SK-N-SH (cell line): ENCODE results near the gene AP4M1. TPM values are rescaled to one million over a fixed set of nuclear protein-coding genes. Genes with fewer than 3 reads are reported as not detected.

Source experiments
- CTCF ChIA-PET: fragments of 300-600, 350-600 bp; formaldehyde crosslinking; extraction: SDS; loops from one replicate; lab custom pipeline; 2021; lab: Yijun Ruan, JAX
- POLR2A ChIA-PET: fragments of 350-600 bp; sonication (Branson Sonifier 250); formaldehyde crosslinking; extraction: SDS; loops from one replicate; lab custom pipeline; 2020; ENCODE audit warnings: antibody characterized with exemption, inconsistent platforms; lab: Yijun Ruan, JAX
- DNase-seq: peaks from one replicate; pipeline ENCODE4 v3.0.0; 2012
- H2AFZ ChIP-seq: fragments of 200-600 bp; sonication (generic); 2 replicates; pipeline ENCODE4 v1.8.1; 2016; ENCODE audit warnings: antibody characterized with exemption, mild to moderate bottlenecking, low read depth
- H3F3A ChIP-seq: fragments of 200-600 bp; sonication (generic); replicated peaks from 2 replicates; pipeline ENCODE3; 2016; ENCODE audit warnings: antibody characterized with exemption, mild to moderate bottlenecking; ENCODE audit not compliant: insufficient read depth
- H3K27ac ChIP-seq, 2 experiments: fragments of 200-500 bp in 1 of 2; fragments of 200-600 bp in 1 of 2; sonication (Bioruptor generic) in 1 of 2; sonication (generic), shearing (Covaris generic) in 1 of 2; 2 replicates each; pipeline versions ENCODE4 v1.5.1 to v1.6.1; 2014 to 2016; ENCODE audit warnings: low read depth in 2 of 2, inconsistent platforms in 1 of 2, low read length in 1 of 2, mild to moderate bottlenecking in 1 of 2, mixed read lengths in 1 of 2
- H3K27me3 ChIP-seq: fragments of 200-600 bp; sonication (generic), shearing (Covaris generic); 2 replicates; pipeline ENCODE4 v1.6.1; 2016; ENCODE audit warnings: mixed run types; ENCODE audit not compliant: insufficient read depth
- H3K36me3 ChIP-seq, 2 experiments: fragments of 200-500 bp in 1 of 2; fragments of 200-600 bp in 1 of 2; sonication (Bioruptor generic) in 1 of 2; sonication (generic) in 1 of 2; replicated peaks in 1 of 2; 2 replicates each; pipeline versions ENCODE3 to v1.5.1; 2014 to 2016; ENCODE audit warnings: low read length in 1 of 2, mild to moderate bottlenecking in 1 of 2; ENCODE audit not compliant: insufficient read depth in 2 of 2, control insufficient read depth in 1 of 2
- H3K4me1 ChIP-seq, 2 experiments: fragments of 200-500 bp in 1 of 2; fragments of 200-600 bp in 1 of 2; sonication (Bioruptor generic) in 1 of 2; sonication (generic), shearing (Covaris generic) in 1 of 2; 2 replicates each; pipeline versions ENCODE4 v1.5.1 to v1.6.1; 2014 to 2016; ENCODE audit warnings: low read depth in 1 of 2, low read length in 1 of 2, mixed run types in 1 of 2; ENCODE audit not compliant: insufficient read depth in 2 of 2, control insufficient read depth in 1 of 2
- H3K4me2 ChIP-seq: fragments of 200-600 bp; sonication (generic), shearing (Covaris generic); 2 replicates; pipeline ENCODE4 v1.6.1; 2017; ENCODE audit warnings: mixed run types
- H3K4me3 ChIP-seq, 2 experiments: fragments of 200-500 bp in 1 of 2; fragments of 200-600 bp in 1 of 2; sonication (Bioruptor generic) in 1 of 2; sonication (generic), shearing (Covaris generic) in 1 of 2; 2 replicates each; pipeline versions ENCODE4 v1.5.1 to v1.8.1; 2014 to 2016; ENCODE audit warnings: low read depth in 2 of 2, inconsistent platforms in 1 of 2, low read length in 1 of 2, mild to moderate bottlenecking in 1 of 2, mixed read lengths in 1 of 2, moderate library complexity in 1 of 2
- H3K79me2 ChIP-seq: fragments of 200-600 bp; sonication (generic); 2 replicates; pipeline ENCODE4 v1.8.1; 2017; ENCODE audit warnings: mild to moderate bottlenecking; ENCODE audit not compliant: insufficient read depth
- H3K9ac ChIP-seq: fragments of 200-600 bp; sonication (generic); 2 replicates; pipeline ENCODE4 v1.6.1; 2017; ENCODE audit warnings: mixed run types
- H3K9me2 ChIP-seq: fragments of 200-600 bp; sonication (generic); 2 replicates; pipeline ENCODE4 v1.6.1; 2017; ENCODE audit warnings: mixed run types
- H3K9me3 ChIP-seq: fragments of 200-600 bp; sonication (generic); 2 replicates; pipeline ENCODE4 v1.6.1; 2017; ENCODE audit warnings: mixed run types, mild to moderate bottlenecking, moderate library complexity
- H4K20me1 ChIP-seq: fragments of 200-600 bp; sonication (generic); 2 replicates; pipeline ENCODE4 v1.6.1; 2017; ENCODE audit warnings: mild to moderate bottlenecking, mixed run types; ENCODE audit not compliant: insufficient read depth
- ELF1 ChIP-seq: IDR thresholded peaks from 2 replicates; pipeline ENCODE4 v1.4.0; 2012
- EP300 ChIP-seq, 2 experiments: IDR thresholded peaks; 2 replicates each; pipeline versions ENCODE4 v1.4.0 to v1.6.1; 2012; ENCODE audit warnings: borderline replicate concordance in 1 of 2, low read depth in 1 of 2, low read length in 1 of 2
- EZH2phosphoT487 ChIP-seq: fragments of 200-600 bp; sonication (generic); IDR thresholded peaks from 2 replicates; pipeline ENCODE4 v1.6.1; 2017; ENCODE audit warnings: low read depth, mixed run types, mild to moderate bottlenecking, antibody characterized with exemption, moderate library complexity, borderline replicate concordance
- FOXM1 ChIP-seq: IDR thresholded peaks from 2 replicates; pipeline ENCODE4 v1.4.0; 2012; ENCODE audit warnings: low read depth, mild to moderate bottlenecking
- GATA2 ChIP-seq: sonication (generic); formaldehyde crosslinking; IDR thresholded peaks from 2 replicates; pipeline ENCODE4 v1.5.0; 2020; ENCODE audit warnings: mild to moderate bottlenecking, missing genetic modification reagents
- MXI1 ChIP-seq: IDR thresholded peaks from 2 replicates; pipeline ENCODE4 v1.6.1; 2012; ENCODE audit warnings: mild to moderate bottlenecking, low read depth, low read length, improper control_type of control experiment
- PBX3 ChIP-seq: IDR thresholded peaks from 2 replicates; pipeline ENCODE4; 2012
- POLR2AphosphoS5 ChIP-seq: IDR thresholded peaks from 2 replicates; pipeline ENCODE4 v1.6.1; 2012; ENCODE audit warnings: low read depth, low read length
- RAD21 ChIP-seq: IDR thresholded peaks from 2 replicates; pipeline ENCODE4 v1.6.1; 2012; ENCODE audit warnings: mild to moderate bottlenecking, low read length
- RFX5 ChIP-seq: IDR thresholded peaks from 2 replicates; pipeline ENCODE4 v1.6.1; 2012; ENCODE audit warnings: mild to moderate bottlenecking, improper control_type of control experiment, low read length
- RXRA ChIP-seq: IDR thresholded peaks from 2 replicates; pipeline ENCODE4 v1.4.0; 2012; ENCODE audit warnings: low read depth, mild to moderate bottlenecking, borderline replicate concordance
- SIN3A ChIP-seq: IDR thresholded peaks from 2 replicates; pipeline ENCODE4 v1.6.1; 2012; ENCODE audit warnings: low read depth, mild to moderate bottlenecking, low read length, moderate library complexity, borderline replicate concordance
- TAF1 ChIP-seq: IDR thresholded peaks from 2 replicates; pipeline ENCODE4 v1.6.1; 2012; ENCODE audit warnings: low read depth, mild to moderate bottlenecking, low read length, moderate library complexity, borderline replicate concordance
- TCF12 ChIP-seq: IDR thresholded peaks from 2 replicates; pipeline ENCODE4 v1.4.0; 2012
- YY1 ChIP-seq: IDR thresholded peaks from 2 replicates; pipeline ENCODE4 v1.4.0; 2012; ENCODE audit warnings: low read depth, mild to moderate bottlenecking
- WGBS: methylation state at CpG from one replicate; pipeline ENCODE4 v1.1.6; 2017; ENCODE audit warnings: low lambda C conversion rate; 5-methylcytosine and 5-hydroxymethylcytosine counted together
- polyA plus RNA-seq, 3 experiments: library from polyadenylated mRNA; depleted of rRNA; stranded (reverse); fragments of >200 nt; gene quantifications; 2 replicates each; pipeline ENCODE4 v1.2.3, GENCODE V29; 2012
- TF ChIP-seq, protein P1 (sequence below): IDR thresholded peaks from 2 replicates; pipeline ENCODE4 v1.4.0; 2012; ENCODE audit warnings: low read depth, borderline replicate concordance
- TF ChIP-seq, protein P2 (sequence below): IDR thresholded peaks from 2 replicates; pipeline ENCODE4 v1.6.1; 2012; ENCODE audit warnings: mild to moderate bottlenecking, low read depth, low read length, moderate library complexity
- TF ChIP-seq, protein P3 (sequence below): fragments of 200-600 bp; sonication (generic); IDR thresholded peaks from 2 replicates; pipeline ENCODE4 v1.6.1; 2017; ENCODE audit warnings: antibody characterized with exemption, mild to moderate bottlenecking, moderate library complexity
- TF ChIP-seq, protein P4 (sequence below): IDR thresholded peaks from 2 replicates; pipeline ENCODE4 v1.4.0; 2012; ENCODE audit warnings: low read depth, borderline replicate concordance

The AP4M1 gene
- polyA plus RNA-seq, 1 of the 3 experiments (the other 2 are of a cell fraction) = 35.0 TPM

DNA sequence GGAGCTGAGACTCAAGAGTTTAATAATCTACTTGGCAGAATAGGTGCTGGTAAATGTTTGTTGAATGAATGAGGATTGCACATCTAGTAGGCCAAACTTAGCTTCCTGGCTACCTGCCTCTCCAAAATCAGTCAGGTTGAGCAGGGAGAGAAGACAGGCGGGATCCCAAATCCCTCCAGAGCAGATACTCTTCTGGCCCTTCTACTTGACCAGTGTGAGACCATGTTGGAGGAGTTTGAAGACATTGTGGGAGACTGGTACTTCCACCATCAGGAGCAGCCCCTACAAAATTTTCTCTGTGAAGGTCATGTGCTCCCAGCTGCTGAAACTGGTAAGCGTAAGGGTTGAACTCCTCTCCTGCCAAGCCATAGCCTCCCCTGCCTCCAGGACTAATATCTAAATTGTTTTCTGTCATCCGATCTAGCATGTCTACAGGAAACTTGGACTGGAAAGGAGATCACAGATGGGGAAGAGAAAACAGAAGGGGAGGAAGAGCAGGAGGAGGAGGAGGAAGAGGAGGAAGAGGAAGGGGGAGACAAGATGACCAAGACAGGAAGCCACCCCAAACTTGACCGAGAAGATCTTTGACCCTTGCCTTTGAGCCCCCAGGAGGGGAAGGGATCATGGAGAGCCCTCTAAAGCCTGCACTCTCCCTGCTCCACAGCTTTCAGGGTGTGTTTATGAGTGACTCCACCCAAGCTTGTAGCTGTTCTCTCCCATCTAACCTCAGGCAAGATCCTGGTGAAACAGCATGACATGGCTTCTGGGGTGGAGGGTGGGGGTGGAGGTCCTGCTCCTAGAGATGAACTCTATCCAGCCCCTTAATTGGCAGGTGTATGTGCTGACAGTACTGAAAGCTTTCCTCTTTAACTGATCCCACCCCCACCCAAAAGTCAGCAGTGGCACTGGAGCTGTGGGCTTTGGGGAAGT, 23.1 kb downstream of the AP4M1 start:
- no peaks in the 10 kb centered on the region for H3K9me3 ChIP-seq
- 99% methylated on average over 4 of the region's 4 CpGs for WGBS
- H3K9ac ChIP-seq = no peak overlapping the region
- H3K36me3 ChIP-seq = peaks cover 13 to 22% of the 10 kb centered on the region in 2 experiments
- H3K79me2 ChIP-seq = peaks cover 57% of the 10 kb centered on the region
- H3K9me2 ChIP-seq = no peaks in the 10 kb centered on the region
- peaks cover 13 to 20% of the 10 kb centered on the region in 2 experiments; a peak in 3 of 4 replicates for H3K4me1 ChIP-seq
- DNase-seq = no peak
- H3K4me2 ChIP-seq = no peak overlapping the region
- H3K4me3 ChIP-seq = no peak overlapping the region
- H3K27me3 ChIP-seq = no peaks in the 10 kb centered on the region
- TF ChIP-seq, protein P1, sequence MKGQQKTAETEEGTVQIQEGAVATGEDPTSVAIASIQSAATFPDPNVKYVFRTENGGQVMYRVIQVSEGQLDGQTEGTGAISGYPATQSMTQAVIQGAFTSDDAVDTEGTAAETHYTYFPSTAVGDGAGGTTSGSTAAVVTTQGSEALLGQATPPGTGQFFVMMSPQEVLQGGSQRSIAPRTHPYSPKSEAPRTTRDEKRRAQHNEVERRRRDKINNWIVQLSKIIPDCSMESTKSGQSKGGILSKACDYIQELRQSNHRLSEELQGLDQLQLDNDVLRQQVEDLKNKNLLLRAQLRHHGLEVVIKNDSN = no peak
- TF ChIP-seq MXI1 (no peak), PBX3 (no peak), EZH2phosphoT487 (no peak), YY1 (no peak), RXRA (no peak), POLR2AphosphoS5 (no peak), GATA2 (CRISPR knock-in tag) (no peak), EP300 (IDR thresholded peaks at IDR 0.05; ENCODE audit: borderline replicate concordance in 1 of 2, low read depth in 1 of 2, low read length in 1 of 2) (no peak), TAF1 (no peak), RFX5 (no peak), TCF12 (no peak), RAD21 (no peak), SIN3A (no peak), ELF1 (no peak), FOXM1 (no peak)
- TF ChIP-seq, protein P2, sequence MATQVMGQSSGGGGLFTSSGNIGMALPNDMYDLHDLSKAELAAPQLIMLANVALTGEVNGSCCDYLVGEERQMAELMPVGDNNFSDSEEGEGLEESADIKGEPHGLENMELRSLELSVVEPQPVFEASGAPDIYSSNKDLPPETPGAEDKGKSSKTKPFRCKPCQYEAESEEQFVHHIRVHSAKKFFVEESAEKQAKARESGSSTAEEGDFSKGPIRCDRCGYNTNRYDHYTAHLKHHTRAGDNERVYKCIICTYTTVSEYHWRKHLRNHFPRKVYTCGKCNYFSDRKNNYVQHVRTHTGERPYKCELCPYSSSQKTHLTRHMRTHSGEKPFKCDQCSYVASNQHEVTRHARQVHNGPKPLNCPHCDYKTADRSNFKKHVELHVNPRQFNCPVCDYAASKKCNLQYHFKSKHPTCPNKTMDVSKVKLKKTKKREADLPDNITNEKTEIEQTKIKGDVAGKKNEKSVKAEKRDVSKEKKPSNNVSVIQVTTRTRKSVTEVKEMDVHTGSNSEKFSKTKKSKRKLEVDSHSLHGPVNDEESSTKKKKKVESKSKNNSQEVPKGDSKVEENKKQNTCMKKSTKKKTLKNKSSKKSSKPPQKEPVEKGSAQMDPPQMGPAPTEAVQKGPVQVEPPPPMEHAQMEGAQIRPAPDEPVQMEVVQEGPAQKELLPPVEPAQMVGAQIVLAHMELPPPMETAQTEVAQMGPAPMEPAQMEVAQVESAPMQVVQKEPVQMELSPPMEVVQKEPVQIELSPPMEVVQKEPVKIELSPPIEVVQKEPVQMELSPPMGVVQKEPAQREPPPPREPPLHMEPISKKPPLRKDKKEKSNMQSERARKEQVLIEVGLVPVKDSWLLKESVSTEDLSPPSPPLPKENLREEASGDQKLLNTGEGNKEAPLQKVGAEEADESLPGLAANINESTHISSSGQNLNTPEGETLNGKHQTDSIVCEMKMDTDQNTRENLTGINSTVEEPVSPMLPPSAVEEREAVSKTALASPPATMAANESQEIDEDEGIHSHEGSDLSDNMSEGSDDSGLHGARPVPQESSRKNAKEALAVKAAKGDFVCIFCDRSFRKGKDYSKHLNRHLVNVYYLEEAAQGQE = no peak
- TF ChIP-seq, protein P3, sequence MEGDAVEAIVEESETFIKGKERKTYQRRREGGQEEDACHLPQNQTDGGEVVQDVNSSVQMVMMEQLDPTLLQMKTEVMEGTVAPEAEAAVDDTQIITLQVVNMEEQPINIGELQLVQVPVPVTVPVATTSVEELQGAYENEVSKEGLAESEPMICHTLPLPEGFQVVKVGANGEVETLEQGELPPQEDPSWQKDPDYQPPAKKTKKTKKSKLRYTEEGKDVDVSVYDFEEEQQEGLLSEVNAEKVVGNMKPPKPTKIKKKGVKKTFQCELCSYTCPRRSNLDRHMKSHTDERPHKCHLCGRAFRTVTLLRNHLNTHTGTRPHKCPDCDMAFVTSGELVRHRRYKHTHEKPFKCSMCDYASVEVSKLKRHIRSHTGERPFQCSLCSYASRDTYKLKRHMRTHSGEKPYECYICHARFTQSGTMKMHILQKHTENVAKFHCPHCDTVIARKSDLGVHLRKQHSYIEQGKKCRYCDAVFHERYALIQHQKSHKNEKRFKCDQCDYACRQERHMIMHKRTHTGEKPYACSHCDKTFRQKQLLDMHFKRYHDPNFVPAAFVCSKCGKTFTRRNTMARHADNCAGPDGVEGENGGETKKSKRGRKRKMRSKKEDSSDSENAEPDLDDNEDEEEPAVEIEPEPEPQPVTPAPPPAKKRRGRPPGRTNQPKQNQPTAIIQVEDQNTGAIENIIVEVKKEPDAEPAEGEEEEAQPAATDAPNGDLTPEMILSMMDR = no peak
- TF ChIP-seq, protein P4, sequence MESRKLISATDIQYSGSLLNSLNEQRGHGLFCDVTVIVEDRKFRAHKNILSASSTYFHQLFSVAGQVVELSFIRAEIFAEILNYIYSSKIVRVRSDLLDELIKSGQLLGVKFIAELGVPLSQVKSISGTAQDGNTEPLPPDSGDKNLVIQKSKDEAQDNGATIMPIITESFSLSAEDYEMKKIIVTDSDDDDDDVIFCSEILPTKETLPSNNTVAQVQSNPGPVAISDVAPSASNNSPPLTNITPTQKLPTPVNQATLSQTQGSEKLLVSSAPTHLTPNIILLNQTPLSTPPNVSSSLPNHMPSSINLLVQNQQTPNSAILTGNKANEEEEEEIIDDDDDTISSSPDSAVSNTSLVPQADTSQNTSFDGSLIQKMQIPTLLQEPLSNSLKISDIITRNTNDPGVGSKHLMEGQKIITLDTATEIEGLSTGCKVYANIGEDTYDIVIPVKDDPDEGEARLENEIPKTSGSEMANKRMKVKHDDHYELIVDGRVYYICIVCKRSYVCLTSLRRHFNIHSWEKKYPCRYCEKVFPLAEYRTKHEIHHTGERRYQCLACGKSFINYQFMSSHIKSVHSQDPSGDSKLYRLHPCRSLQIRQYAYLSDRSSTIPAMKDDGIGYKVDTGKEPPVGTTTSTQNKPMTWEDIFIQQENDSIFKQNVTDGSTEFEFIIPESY = no peak
- no peaks in the 10 kb centered on the region for H4K20me1 ChIP-seq
- no peak overlapping the region for H2AFZ ChIP-seq
- no peak overlapping the region for H3K27ac ChIP-seq
- ChIA-PET CTCF (interaction anchor here (0.6 to 5.0 kb wide), 5 partner anchors 7 to 130 kb away, joined by 3 to 40 read pairs (median 7); partner anchors contain the start of genes AP4M1 and MCM7), POLR2A (interaction anchor here (0.6 to 5.3 kb wide), 4 partner anchors 11 to 304 kb away, joined by 3 to 70 read pairs (median 4); partner anchors contain the start of genes AP4M1, MCM7 and ZCWPW1)
- peaks cover 61% of the 10 kb centered on the region for H3F3A ChIP-seq
